Peyer's patch (tissue), 4 donors: ENCODE measurements around the gene UQCR10. TPM values are rescaled to one million over a fixed set of nuclear protein-coding genes. Genes with fewer than 3 reads are reported as not detected.

Source experiments
- DNase-seq, 3 donors: peaks; one replicate each; pipeline ENCODE4 v3.0.0-alpha.2; 2017 to 2019
- H3K27ac ChIP-seq, 4 donors: fragments of 200-600 bp; sonication (generic); one replicate each; pipeline ENCODE4 v1.5.1; 2016 to 2019
- H3K27me3 ChIP-seq, 2 donors: fragments of 200-600 bp; sonication (generic); one replicate each; pipeline ENCODE4 v1.5.1; 2019
- H3K36me3 ChIP-seq, 3 donors: fragments of 200-600 bp; sonication (generic); one replicate each; pipeline ENCODE4 v1.5.1; 2016 to 2019
- H3K4me1 ChIP-seq, 4 donors: fragments of 200-600 bp; sonication (generic); one replicate each; pipeline ENCODE4 v1.5.1; 2016 to 2019
- H3K4me3 ChIP-seq, 4 donors: fragments of 200-600 bp; sonication (generic); 1 replicate in 3 of 4; 2 replicates in 1 of 4; pipeline ENCODE4 v1.5.1; 2016 to 2019; ENCODE audit warnings: mild to moderate bottlenecking in 1 of 4
- H3K9me3 ChIP-seq, 4 donors: fragments of 200-600 bp; sonication (generic); one replicate each; pipeline ENCODE4 v1.5.1; 2016 to 2019; ENCODE audit warnings: mild to moderate bottlenecking in 1 of 4
- POLR2A ChIP-seq, 2 donors: fragments of 450-650 bp; IDR thresholded peaks; one replicate each; pipeline ENCODE4 v1.5.1; 2017; ENCODE audit warnings: antibody characterized with exemption in 2 of 2, mild to moderate bottlenecking in 2 of 2, moderate library complexity in 2 of 2
- total RNA-seq, 4 donors: library from RNA; depleted of rRNA; stranded (reverse); fragments of >200 nt; gene quantifications; one replicate each; pipeline ENCODE4 v1.1.0, GENCODE V29; 2016
- TF ChIP-seq, protein P1 (sequence below), 6 experiments: fragments of 450-650 bp in 4 of 6; fragments of 200-600 bp in 2 of 6; sonication (generic) in 1 of 6; IDR thresholded peaks; one replicate each; pipeline ENCODE4 v1.5.1; 2017 to 2019; ENCODE audit warnings: antibody characterized with exemption in 6 of 6, mild to moderate bottlenecking in 3 of 6, moderate library complexity in 1 of 6

UQCR10 gene
- total RNA-seq, 4 donors from 2014 or later = 60.9 to 144 (median 88.2) TPM

DNA sequence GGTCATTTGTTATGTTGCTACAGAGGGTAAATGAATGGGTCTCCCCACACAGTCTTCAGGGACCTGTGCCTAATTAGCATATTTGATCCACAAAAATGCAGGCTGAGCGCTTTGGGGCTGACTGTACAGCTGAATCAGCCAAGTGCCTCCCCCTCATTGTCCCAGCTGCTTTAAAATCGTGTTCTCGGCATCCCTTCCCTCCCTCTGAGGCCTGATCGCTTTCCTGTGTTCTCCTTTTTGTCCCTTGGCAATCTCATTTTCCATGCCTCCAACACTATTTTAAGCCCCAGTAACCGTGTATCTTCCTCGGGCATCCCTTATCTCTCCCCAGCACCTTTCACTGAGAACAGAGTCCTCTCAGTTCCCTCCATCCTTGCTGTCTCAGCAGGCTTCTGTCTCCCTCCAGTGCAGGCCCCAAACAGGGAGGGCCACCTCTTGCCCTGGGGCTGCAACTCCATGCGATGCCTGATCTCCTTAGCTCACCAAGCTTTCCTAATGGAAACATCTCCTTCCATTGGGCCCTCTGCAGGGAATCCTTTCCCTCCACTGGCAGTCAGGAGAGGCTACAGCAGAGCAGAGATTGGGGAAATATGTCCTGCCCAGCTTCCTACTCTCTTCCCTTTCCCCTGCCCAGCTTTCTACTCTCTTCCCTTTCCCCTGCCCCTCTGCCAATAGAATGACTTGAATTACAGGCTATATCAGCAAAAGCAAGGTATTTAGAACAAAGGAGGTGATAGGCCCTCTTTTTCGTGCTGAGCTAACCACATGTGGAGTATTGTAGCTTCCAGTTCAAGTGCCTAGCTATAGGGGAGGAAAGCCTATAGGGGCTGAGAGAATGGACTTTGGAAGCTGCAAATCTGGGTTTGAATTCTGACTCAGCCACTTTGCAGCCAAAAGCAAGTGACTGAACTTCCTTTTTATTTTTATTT, 13.8 kb downstream of the UQCR10 start:
- TF ChIP-seq POLR2A (IDR thresholded peaks at IDR 0.05) = no peak
- TF ChIP-seq, protein P1, sequence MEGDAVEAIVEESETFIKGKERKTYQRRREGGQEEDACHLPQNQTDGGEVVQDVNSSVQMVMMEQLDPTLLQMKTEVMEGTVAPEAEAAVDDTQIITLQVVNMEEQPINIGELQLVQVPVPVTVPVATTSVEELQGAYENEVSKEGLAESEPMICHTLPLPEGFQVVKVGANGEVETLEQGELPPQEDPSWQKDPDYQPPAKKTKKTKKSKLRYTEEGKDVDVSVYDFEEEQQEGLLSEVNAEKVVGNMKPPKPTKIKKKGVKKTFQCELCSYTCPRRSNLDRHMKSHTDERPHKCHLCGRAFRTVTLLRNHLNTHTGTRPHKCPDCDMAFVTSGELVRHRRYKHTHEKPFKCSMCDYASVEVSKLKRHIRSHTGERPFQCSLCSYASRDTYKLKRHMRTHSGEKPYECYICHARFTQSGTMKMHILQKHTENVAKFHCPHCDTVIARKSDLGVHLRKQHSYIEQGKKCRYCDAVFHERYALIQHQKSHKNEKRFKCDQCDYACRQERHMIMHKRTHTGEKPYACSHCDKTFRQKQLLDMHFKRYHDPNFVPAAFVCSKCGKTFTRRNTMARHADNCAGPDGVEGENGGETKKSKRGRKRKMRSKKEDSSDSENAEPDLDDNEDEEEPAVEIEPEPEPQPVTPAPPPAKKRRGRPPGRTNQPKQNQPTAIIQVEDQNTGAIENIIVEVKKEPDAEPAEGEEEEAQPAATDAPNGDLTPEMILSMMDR (IDR thresholded peaks at IDR 0.05) = no peak
- H3K4me1 ChIP-seq = peaks cover 0 to 17% (median 3%) of the 10 kb centered on the region in 4 donors
- H3K4me3 ChIP-seq = no peak overlapping the region
- H3K9me3 ChIP-seq = no peaks in the 10 kb centered on the region
- H3K27ac ChIP-seq = peak overlapping the region in 1 of 4 donors; percentile 12
- H3K27me3 ChIP-seq = no peaks in the 10 kb centered on the region
- no peaks in the 10 kb centered on the region for H3K36me3 ChIP-seq
- no peak for DNase-seq

DNA sequence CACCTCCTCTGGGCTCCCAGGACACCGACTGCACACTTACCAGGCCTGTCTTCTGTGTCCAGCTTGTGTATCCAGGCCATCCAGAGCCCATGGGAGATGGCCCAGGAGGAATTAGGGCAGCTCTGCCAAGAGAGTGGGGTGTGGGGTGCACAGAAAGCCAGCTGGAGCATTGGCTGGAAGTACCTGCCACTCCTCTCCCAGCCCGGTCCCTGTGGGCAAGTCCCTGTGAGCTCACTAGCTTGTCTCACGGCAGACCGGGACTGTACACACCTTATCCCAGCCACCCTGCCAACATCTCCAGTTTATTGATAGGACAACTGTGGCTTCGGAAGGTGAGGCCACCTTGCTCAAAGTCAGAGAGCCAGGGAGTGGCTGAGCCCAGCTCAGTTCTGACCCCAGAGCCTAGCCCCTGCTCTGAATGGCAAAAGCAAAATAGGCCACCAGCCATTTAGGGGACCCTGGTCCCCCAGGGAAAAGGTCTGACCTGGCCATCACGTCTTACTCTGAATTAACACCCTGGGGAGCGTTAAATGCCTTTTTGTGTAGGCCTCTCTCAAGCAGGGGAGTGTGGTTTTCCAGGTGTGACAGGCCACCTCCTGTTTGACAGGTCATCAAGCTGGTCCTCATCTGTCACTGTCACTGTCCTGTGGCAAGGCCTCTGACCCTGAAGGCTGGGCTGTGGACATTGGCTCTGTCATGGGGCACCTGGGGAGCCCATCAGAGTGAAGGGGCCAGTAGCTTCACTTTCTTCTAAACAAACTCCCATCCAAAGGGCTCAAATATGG, 15.1 kb downstream of the UQCR10 start:
- DNase-seq = peak in 2 of 3 donors; percentile 68 to 71
- no peaks in the 10 kb centered on the region for H3K9me3 ChIP-seq
- H3K27ac ChIP-seq = peak overlapping the region in 2 of 4 donors; percentile 20 to 22
- TF ChIP-seq, protein P1 (IDR thresholded peaks at IDR 0.05) = no peak
- no peak for TF ChIP-seq POLR2A (IDR thresholded peaks at IDR 0.05)
- peaks cover 0 to 17% (median 3%) of the 10 kb centered on the region in 4 donors for H3K4me1 ChIP-seq
- H3K36me3 ChIP-seq = no peaks in the 10 kb centered on the region
- no peaks in the 10 kb centered on the region for H3K27me3 ChIP-seq
- H3K4me3 ChIP-seq = no peak overlapping the region

DNA sequence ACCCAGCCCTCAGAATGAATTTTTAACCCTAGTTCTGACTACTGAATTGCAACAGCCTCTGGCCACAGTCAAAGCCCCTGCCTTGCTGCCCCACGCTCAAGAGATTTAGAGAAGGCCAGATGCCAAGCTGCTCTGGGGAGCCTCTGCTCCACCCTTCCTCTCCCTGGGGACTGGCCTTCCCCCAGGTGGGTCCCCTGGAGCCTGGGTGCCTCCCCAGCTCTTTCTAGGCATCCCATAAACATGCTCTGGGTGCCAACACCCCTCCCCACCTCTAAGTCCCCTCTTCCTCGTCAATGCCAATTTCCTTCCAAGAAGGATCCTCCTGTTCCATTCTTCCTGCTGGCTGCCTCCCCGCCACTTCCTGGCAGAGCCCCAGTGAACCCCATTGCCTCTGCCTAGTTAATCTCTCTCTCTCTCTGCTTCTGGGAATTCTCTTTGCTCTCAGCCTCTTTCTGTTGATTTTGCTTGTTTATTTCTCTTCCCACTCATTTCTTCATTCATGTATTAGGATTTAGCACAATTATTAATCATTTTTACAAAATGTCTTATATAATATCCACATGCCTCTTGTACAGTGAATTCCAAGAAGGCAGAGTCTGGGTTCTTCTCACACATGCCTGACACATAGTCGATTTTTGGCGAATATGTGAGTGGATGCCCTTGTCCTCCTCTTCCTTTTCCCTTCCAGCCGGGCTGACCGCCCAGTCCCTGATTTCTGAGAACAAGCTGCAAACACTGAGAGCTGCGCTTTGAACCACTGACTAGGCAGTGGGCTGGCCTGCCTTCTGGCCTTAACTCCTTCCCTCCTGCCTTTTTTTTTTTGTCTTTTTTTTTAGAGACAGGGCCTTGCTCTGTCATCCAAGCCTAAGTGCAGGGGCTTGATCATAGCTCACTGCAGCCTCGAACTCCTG, 17.5 kb downstream of the UQCR10 start:
- Histone ChIP-seq H3K9me3 (no peaks in the 10 kb centered on the region), H3K36me3 (peaks cover 0 to 16% (median 0%) of the 10 kb centered on the region in 3 donors), H3K4me1 (peaks cover 0 to 17% (median 3%) of the 10 kb centered on the region in 4 donors), H3K27ac (peak overlapping the region in 1 of 4 donors; percentile 31), H3K4me3 (no peak overlapping the region), H3K27me3 (no peaks in the 10 kb centered on the region)
- no peak for DNase-seq
- TF ChIP-seq, protein P1 (IDR thresholded peaks at IDR 0.05) = no peak
- no peak for TF ChIP-seq POLR2A (IDR thresholded peaks at IDR 0.05)

DNA sequence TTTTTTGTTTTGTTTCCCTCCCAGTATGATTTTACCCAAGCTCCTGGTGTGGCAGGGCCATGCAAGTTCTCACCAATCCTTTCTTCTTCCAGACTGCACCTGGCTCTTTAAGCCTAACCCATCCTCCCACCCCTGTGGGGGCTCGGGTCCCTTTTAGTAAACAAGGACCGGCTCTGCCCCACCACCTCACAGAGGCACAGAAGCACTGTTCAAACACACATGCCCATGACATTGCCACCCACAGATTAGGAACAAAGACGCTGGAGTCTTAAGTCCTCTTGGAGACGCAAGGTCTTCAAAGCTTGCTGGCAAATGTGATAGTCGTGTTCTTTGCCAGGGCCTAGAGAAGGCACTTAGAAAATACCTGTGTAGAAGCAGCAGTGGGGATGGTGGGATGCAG, 18.9 kb downstream of the UQCR10 start:
- Histone ChIP-seq H3K4me1 (peaks cover 0 to 15% (median 3%) of the 10 kb centered on the region in 4 donors), H3K9me3 (no peaks in the 10 kb centered on the region), H3K27ac (no peak overlapping the region), H3K36me3 (peaks cover 0 to 29% (median 0%) of the 10 kb centered on the region in 3 donors), H3K4me3 (no peak overlapping the region), H3K27me3 (no peaks in the 10 kb centered on the region)
- TF ChIP-seq, protein P1 (IDR thresholded peaks at IDR 0.05) = no peak
- no peak for TF ChIP-seq POLR2A (IDR thresholded peaks at IDR 0.05)
- no peak for DNase-seq
